ENCODE data around the gene CDON. TPM values are rescaled to one million over a fixed set of nuclear protein-coding genes. Genes with fewer than 3 reads are reported as not detected.

The CDON gene
- total and polyA plus RNA-seq, 8 donors, result 0.31 to 80.8 (median 21.2) TPM

DNA sequence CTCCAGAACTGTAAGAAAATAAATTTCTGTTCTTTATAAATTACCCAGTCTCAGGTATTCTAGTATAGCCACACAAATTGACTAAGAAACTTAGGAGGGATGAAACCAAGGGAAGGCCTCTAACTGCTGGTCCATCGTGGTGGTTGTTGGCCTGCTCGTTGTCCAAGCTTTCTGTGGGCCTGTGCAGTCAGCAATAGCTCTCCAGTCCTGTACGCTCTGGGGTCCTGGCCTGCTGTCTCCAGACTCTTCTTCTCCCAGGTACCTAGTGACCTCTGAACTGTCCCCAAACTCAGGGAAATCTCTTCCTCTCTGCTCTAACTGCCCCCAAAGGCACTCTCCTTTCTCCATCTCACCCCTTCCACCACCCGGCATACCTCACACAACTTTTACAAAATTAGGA is 122.5 kb downstream of the CDON start:
- TF ChIP-seq, protein P1, sequence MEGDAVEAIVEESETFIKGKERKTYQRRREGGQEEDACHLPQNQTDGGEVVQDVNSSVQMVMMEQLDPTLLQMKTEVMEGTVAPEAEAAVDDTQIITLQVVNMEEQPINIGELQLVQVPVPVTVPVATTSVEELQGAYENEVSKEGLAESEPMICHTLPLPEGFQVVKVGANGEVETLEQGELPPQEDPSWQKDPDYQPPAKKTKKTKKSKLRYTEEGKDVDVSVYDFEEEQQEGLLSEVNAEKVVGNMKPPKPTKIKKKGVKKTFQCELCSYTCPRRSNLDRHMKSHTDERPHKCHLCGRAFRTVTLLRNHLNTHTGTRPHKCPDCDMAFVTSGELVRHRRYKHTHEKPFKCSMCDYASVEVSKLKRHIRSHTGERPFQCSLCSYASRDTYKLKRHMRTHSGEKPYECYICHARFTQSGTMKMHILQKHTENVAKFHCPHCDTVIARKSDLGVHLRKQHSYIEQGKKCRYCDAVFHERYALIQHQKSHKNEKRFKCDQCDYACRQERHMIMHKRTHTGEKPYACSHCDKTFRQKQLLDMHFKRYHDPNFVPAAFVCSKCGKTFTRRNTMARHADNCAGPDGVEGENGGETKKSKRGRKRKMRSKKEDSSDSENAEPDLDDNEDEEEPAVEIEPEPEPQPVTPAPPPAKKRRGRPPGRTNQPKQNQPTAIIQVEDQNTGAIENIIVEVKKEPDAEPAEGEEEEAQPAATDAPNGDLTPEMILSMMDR (IDR thresholded peaks at IDR 0.05), result no peak
- no peak for TF ChIP-seq EP300 (IDR thresholded peaks at IDR 0.05)
- no peak for TF ChIP-seq POLR2AphosphoS5 (IDR thresholded peaks at IDR 0.05)
- no peak for TF ChIP-seq POLR2A (IDR thresholded peaks at IDR 0.05)
- no peaks in the 10 kb centered on the region for H3K9me3 ChIP-seq
- no peak overlapping the region for H3K4me3 ChIP-seq
- peaks cover 0 to 6% (median 3%) of the 10 kb centered on the region in 4 donors for H3K4me1 ChIP-seq
- 91 to 100% (median 98%) methylated on average over 4 of the region's 4 CpGs for WGBS, 5 donors
- H3K27me3 ChIP-seq, result peaks cover 0 to 5% (median 0%) of the 10 kb centered on the region in 3 donors
- H3K36me3 ChIP-seq, result no peaks in the 10 kb centered on the region
- peak in 1 of 2 donors; percentile 11 for DNase-seq
- intact Hi-C loops (cut with DNase I; ENCODE audit: low total_unique reads), result loop anchor here (5.0 kb wide), 1 partner anchor 257 kb away; no protein-coding TSS in a partner anchor
- H3K27ac ChIP-seq, result no peak overlapping the region

DNA sequence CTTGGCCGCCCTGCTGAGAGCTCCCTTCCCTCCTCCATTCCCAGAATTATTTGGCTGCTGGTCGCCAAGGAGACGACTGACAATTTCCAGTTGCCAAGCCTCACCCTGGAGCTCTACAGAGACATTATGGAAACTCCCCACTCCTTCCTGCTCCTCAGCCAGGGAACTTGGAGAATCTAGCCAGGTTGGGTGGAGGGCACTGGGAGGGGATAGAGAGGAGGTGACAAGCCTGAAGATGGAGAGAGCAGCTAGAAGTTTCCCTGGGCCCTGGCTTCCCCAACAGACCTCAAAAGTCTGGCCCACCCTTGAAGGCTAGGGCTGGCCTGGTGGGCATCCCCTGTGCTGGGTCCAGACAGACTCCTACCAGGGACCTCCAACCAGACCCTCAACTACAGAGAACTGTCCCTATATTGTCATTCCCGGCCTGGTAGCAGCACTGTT is 123.6 kb downstream of the CDON start:
- H3K27ac ChIP-seq, result no peak overlapping the region
- DNase-seq, result peak; percentile 5 to 83
- no peak overlapping the region for H3K4me3 ChIP-seq
- intact Hi-C loops (cut with DNase I; ENCODE audit: low total_unique reads), result loop anchor here (5.0 kb wide), 1 partner anchor 248 kb away; no protein-coding TSS in a partner anchor
- no peaks in the 10 kb centered on the region for H3K9me3 ChIP-seq
- 41 to 71% (median 63%) methylated on average over 4 of the region's 4 CpGs for WGBS, 5 donors
- H3K27me3 ChIP-seq, result peaks cover 0 to 4% (median 0%) of the 10 kb centered on the region in 3 donors
- TF ChIP-seq POLR2AphosphoS5 (IDR thresholded peaks at IDR 0.05) (no peak), EP300 (IDR thresholded peaks at IDR 0.05) (no peak), POLR2A (IDR thresholded peaks at IDR 0.05) (no peak)
- TF ChIP-seq, protein P1 (IDR thresholded peaks at IDR 0.05), result no peak
- no peaks in the 10 kb centered on the region for H3K36me3 ChIP-seq
- H3K4me1 ChIP-seq, result peaks cover 0 to 6% (median 3%) of the 10 kb centered on the region in 4 donors

DNA sequence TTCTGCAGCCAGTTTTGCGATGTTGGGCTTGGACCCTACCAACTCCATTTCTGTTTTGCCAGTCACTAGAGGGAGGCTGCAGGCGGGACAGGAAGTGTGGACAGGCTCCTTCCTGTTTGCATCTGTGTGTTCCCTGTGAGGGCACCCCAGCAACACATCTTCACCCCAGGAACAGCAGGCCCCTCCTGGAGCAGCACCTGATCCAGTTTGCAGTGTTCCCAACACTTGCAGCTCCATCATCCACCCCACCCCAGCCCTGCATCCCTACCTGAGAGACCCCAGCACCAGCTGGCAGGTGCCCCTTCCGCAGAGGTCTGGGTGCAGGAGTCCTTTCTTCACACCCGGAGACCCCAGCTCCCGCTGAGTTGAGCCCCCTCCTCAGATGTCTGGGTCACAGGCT is 124.2 kb downstream of the CDON start:
- peaks cover 0 to 6% (median 3%) of the 10 kb centered on the region in 4 donors for H3K4me1 ChIP-seq
- intact Hi-C loops (cut with DNase I; ENCODE audit: low total_unique reads), result loop anchor here (5.0 kb wide), 1 partner anchor 249 kb away; no protein-coding TSS in a partner anchor
- TF ChIP-seq EP300 (IDR thresholded peaks at IDR 0.05), result no peak
- H3K9me3 ChIP-seq, result no peaks in the 10 kb centered on the region
- H3K4me3 ChIP-seq, result no peak overlapping the region
- peaks cover 0 to 4% (median 0%) of the 10 kb centered on the region in 3 donors for H3K27me3 ChIP-seq
- H3K36me3 ChIP-seq, result no peaks in the 10 kb centered on the region
- DNase-seq, result peak; percentile 3 to 17
- H3K27ac ChIP-seq, result no peak overlapping the region
- WGBS, 5 donors, result 79 to 91% (median 86%) methylated on average over 5 of the region's 5 CpGs

DNA sequence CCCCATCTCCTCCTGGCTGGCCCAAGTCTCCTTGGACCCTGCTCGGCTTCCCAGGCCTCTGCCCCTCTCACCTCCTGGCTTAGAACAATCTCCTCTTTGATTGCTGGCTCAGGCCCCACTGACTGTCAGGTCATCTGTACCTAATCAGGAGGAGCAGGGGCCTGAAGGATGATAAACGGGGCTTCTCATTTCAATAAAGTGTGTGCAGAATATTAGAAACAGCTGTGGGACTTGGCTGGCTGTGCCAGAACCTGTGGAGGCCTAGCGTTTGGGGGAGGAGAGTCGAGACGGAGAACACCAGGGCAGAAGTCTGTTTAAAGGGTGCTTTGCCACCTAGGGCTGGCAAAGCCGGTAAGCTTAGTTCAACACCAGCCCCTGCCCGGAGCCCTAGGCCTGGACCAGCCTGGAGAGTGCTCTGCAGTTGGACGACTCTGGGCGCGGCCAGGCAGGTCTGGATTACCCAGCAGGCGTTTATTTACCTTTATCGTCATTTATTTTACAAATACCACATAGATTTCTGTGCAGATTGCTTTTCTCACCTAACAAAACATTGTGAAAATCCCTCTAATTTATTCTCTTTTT is 127.0 kb downstream of the CDON start:
- no peaks in the 10 kb centered on the region for H3K36me3 ChIP-seq
- intact Hi-C loops (cut with DNase I; ENCODE audit: low total_unique reads), result loop anchor here (5.0 kb wide), 1 partner anchor 252 kb away; no protein-coding TSS in a partner anchor
- H3K27ac ChIP-seq, result no peak overlapping the region
- TF ChIP-seq EP300 (IDR thresholded peaks at IDR 0.05), result no peak
- no peak for TF ChIP-seq POLR2A (IDR thresholded peaks at IDR 0.05)
- no peak for TF ChIP-seq POLR2AphosphoS5 (IDR thresholded peaks at IDR 0.05)
- TF ChIP-seq, protein P1 (IDR thresholded peaks at IDR 0.05), result no peak
- H3K27me3 ChIP-seq, result peaks cover 0 to 11% (median 5%) of the 10 kb centered on the region in 3 donors
- H3K4me3 ChIP-seq, result no peak overlapping the region
- H3K4me1 ChIP-seq, result no peaks in the 10 kb centered on the region
- peak; percentile 9 to 46 for DNase-seq
- WGBS, 5 donors, result 56 to 65% (median 61%) methylated on average over 12 of the region's 12 CpGs
- H3K9me3 ChIP-seq, result no peaks in the 10 kb centered on the region

DNA sequence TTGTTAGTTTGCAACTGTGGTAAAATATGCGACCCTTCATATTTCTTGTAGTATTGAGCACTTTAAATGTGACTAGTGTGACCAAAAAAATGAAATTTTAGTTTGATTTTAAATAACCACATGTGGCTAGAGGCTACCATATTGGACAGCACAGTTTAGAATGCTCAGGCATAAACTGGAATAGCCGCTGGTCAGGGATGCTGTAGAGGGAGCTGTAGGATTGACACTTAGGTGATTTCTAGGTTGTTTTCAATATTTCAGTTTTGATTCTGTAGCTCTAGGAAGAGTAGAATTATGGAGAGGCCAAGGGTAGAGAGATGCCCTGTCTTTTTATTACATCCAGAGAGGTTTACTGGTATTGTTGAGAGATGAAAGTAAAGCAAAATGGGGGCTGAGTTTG is 127.6 kb downstream of the CDON start:
- WGBS, 5 donors, result 86 to 98% (median 95%) methylated on average over 2 of the region's 2 CpGs
- Histone ChIP-seq H3K27ac (no peak overlapping the region), H3K4me3 (no peak overlapping the region), H3K36me3 (no peaks in the 10 kb centered on the region), H3K27me3 (peaks cover 0 to 17% (median 5%) of the 10 kb centered on the region in 3 donors), H3K4me1 (no peaks in the 10 kb centered on the region), H3K9me3 (no peaks in the 10 kb centered on the region)
- intact Hi-C loops (cut with DNase I; ENCODE audit: low total_unique reads), result loop anchor here (5.0 kb wide), 1 partner anchor 252 kb away; no protein-coding TSS in a partner anchor
- no peak for DNase-seq
- no peak for TF ChIP-seq POLR2A (IDR thresholded peaks at IDR 0.05)
- TF ChIP-seq EP300 (IDR thresholded peaks at IDR 0.05), result no peak
- TF ChIP-seq, protein P1 (IDR thresholded peaks at IDR 0.05), result no peak
- no peak for TF ChIP-seq POLR2AphosphoS5 (IDR thresholded peaks at IDR 0.05)
